Ishikawa (cell line): Measurements from ENCODE around the gene TVP23C.

Source experiments
- FOXM1 ChIP-seq: IDR thresholded peaks from 2 replicates; pipeline ENCODE4 v1.6.1; 2012; ENCODE audit warnings: low read depth, borderline replicate concordance
- YY1 ChIP-seq: IDR thresholded peaks from 2 replicates; pipeline ENCODE4 v1.6.1; 2012; ENCODE audit warnings: low read depth
- TF ChIP-seq, protein P1 (sequence below): IDR thresholded peaks from 2 replicates; pipeline ENCODE4 v1.6.1; 2012

DNA sequence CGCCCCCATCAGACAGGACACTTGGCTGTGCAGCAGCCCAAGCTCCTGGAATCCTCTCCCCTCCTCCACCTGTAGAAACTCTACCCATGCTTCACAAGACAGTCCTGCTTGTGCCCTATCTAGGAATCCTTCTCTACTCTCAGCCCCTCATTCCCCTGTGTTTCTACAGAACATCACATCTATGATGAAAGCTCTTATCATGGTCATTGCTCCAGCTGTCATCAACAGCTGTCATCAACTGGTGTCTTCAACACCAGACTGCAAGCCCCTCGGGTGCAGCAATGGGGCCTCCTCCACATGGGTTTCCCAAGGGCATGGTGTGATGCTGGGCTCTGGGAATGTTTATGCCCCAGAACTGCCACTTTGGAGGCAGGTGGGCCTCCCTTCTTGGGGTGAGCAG, 74.7 kb downstream of the TVP23C start:
- TF ChIP-seq, protein P1, sequence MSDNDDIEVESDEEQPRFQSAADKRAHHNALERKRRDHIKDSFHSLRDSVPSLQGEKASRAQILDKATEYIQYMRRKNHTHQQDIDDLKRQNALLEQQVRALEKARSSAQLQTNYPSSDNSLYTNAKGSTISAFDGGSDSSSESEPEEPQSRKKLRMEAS: no peak
- TF ChIP-seq YY1 (no peak), FOXM1 (no peak)
